GM10266 (cell line): Measurements from ENCODE around the gene HSD17B3.

ENCODE experiments used
- DNase-seq: peaks from one replicate; pipeline ENCODE4 v3.0.0; 2012; ENCODE audit errors: extremely low spot score
- TF ChIP-seq, protein P1 (sequence below): IDR thresholded peaks from 2 replicates; pipeline ENCODE4 v1.5.1; 2012; ENCODE audit warnings: mild to moderate bottlenecking, low read depth; ENCODE audit not compliant: control insufficient read depth, insufficient read depth; ENCODE audit errors: missing control alignments

HSD17B3 gene

DNA sequence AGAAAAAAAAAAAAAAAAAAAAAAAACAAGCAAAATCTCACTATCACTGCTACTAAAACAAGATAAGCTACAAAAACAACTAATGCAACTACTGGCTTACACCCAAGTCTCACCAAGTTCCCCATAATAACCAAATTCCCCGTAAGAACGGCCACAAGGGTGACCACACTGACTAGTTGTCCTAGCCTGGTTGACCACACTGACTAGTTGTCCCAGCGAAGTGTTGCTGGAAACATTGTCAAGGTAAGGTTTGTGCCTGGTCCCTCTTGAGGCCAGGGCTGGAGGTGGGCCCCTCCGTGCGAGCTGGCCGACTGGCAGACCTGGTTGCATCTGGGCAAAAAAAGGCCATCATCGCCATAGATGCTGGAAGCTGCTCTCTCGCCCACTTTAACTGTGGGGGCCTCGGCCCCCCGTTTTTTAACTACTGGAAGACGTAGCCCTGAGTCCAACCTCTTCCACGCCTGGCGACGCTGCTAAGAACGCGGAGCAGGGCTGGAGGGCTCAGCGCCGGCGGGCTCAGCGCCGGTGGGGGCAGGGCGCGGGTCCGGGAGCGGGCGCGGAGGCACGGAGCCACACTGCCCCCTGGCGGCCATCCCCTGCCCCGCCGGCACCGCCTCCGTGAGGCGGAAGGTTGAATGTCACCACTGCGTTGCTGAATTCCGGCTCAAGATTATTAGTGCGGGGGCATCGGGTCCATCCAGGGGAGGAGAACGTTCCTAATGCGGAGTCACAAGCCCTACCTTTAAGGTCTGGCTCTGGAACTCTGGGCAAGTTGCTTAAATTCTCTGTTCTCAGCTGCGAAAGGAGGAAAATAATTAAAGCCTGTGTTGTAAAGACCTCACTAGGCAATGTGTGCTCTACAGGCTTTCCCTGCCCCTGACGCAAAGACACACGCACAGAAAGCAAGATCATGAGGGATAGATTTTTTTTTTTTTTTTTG, 84.0 kb downstream of the HSD17B3 start:
- peak; percentile 93 for DNase-seq
- TF ChIP-seq, protein P1, sequence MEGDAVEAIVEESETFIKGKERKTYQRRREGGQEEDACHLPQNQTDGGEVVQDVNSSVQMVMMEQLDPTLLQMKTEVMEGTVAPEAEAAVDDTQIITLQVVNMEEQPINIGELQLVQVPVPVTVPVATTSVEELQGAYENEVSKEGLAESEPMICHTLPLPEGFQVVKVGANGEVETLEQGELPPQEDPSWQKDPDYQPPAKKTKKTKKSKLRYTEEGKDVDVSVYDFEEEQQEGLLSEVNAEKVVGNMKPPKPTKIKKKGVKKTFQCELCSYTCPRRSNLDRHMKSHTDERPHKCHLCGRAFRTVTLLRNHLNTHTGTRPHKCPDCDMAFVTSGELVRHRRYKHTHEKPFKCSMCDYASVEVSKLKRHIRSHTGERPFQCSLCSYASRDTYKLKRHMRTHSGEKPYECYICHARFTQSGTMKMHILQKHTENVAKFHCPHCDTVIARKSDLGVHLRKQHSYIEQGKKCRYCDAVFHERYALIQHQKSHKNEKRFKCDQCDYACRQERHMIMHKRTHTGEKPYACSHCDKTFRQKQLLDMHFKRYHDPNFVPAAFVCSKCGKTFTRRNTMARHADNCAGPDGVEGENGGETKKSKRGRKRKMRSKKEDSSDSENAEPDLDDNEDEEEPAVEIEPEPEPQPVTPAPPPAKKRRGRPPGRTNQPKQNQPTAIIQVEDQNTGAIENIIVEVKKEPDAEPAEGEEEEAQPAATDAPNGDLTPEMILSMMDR, result peak; percentile 97

DNA sequence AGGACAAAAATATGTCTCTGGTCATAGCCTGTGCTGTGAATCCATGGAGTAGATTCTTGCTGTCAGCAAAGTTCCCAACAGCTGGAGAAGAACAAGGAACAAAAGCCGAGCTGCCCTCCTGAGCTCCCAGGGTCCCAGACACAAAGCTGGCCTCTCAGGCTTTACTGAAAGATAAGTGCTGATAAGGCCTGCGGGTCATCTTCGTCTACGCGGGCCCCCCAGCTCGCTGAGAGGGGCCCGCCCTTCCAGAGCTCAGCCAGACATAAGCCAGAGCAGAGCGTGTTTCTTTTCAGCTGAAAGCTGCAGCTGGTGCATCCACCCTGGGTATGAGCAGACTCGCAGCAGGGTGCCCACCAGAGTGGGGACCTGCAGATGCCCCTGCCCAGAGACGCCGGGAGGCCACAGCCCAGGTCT, 84.7 kb downstream of the HSD17B3 start:
- TF ChIP-seq, protein P1, result no peak
- DNase-seq, result no peak

DNA sequence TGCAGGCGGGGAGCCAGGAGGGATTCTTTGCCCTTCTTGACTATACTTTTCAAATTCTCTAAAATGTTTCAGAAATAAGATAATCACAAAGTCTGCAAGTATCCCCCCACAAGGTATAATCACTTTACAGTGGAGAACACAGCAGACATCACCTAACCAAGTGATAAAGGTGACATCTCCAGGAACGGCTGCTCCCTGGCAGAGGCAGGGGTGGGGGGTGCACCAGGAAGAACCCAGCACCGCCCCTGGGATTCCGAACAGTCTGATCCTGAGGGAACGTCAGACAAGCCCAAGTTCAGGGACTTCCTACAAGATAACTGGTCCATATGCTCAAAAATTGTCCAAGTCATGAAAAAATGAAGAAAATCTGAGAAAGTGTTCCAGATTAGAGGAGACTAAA, 85.4 kb downstream of the HSD17B3 start:
- TF ChIP-seq, protein P1, result no peak
- no peak for DNase-seq

DNA sequence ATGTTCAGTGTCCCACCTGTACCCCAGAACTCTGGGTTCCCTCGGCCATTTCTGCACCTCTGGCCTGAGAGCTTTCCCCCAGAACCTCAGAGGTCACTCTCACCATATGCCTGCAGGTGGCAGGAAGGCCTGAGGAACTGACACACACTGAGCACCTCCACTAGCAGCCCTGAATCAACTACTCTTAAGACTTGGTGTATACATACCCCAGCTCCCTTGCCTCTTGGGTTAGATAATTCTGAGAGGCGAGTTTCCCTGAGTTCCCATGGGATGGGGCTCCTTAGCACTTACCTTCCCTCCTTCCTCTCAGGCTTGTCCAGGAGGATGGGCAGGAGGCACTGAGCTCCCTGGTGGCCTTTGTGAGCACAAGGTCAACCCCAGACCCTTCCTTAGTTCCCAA, 86.1 kb downstream of the HSD17B3 start:
- no peak for DNase-seq
- TF ChIP-seq, protein P1, result no peak

DNA sequence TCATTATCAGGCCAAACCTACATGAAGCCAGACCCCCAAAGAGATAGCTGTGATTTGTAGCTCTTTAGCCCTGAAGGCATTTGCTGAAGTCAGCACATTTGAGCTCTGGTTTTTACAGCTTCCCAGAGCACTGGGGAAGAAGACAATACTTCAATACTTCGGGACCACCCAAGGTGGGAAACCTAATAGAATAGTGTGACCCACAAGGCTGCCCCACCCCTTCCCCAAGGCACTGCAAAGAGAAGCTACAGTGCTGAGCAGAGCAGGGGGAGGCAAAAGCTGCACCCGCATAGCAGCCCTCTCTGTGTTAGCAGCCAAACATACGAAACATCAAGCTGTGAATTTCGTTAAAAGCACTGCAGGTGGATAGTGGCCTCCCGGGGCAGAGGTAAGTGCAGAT, 87.3 kb downstream of the HSD17B3 start:
- no peak for DNase-seq
- TF ChIP-seq, protein P1, result no peak

DNA sequence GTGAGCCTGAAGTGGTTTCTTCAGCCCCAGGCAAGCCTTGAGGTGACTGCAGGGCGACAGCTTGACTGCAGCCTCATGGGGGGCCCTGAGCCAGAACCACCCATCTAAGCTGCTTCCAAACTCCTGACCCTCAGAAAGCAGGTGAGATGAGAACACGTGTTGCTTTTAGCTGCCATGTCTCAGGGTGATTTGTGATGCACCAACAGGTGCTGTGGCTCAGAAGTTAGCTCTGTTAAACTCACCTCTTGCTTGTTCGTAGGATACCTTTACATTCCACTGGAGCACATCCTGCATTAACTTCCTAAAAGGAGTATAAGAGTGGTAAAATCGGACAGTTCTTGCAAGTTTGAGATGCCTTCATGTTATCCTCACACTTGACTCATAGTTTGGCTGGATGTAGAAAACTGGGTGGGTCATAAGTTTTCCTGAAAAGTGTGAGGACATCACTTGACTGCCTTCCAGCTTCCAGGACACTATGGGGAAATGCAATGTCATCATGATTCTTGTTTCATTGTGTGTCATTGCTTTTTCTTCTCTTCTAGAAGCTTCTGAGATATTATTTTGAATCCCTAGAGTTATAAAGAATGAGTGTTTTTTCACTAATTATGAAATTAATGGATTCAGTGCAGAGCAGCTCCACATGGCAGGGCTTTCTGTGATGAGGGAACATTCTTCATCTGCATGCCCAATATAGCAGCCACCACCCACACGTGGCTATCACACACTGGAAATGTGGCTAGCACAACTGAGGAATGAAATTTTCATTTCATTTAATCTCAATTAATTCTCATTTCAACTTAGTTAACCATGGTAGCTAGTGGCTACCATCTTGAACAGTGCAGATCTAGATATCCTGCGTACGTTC, 92.3 kb downstream of the HSD17B3 start:
- TF ChIP-seq, protein P1, result no peak
- DNase-seq, result no peak
